HepG2 (cell line): ENCODE data around the gene SKI. TPM values are rescaled to one million over a fixed set of nuclear protein-coding genes. Genes with fewer than 3 reads are reported as not detected.

Experiments
- ATF4 ChIP-seq, 2 experiments: fragments of 450-650 bp in 1 of 2; sonication (generic) in 1 of 2; formaldehyde crosslinking; IDR thresholded peaks; 2 replicates each; pipeline versions ENCODE4 v1.5.0 to v1.8.0; 2020 to 2022; ENCODE audit warnings: mild to moderate bottlenecking in 1 of 2, missing genetic modification reagents in 1 of 2
- CHD4 ChIP-seq: fragments of 200-600 bp; sonication (generic); IDR thresholded peaks from 2 replicates; pipeline ENCODE4 v1.7.0; 2017; ENCODE audit warnings: mild to moderate bottlenecking, low read length, borderline replicate concordance
- DMTF1 ChIP-seq: sonication (generic); formaldehyde crosslinking; IDR thresholded peaks from 2 replicates; pipeline ENCODE4 v1.4.0; 2020; ENCODE audit warnings: mild to moderate bottlenecking, missing genetic modification reagents
- GMEB1 ChIP-seq: sonication (generic); formaldehyde crosslinking; IDR thresholded peaks from 2 replicates; pipeline ENCODE4 v1.5.1; 2020; ENCODE audit warnings: missing genetic modification reagents, mild to moderate bottlenecking, borderline replicate concordance
- KAT8 ChIP-seq: IDR thresholded peaks from 2 replicates; pipeline ENCODE4 v1.6.1; 2016; ENCODE audit warnings: missing genetic modification reagents, missing compliant biosample characterization
- KDM5B ChIP-seq: sonication (generic); formaldehyde crosslinking; IDR thresholded peaks from 2 replicates; pipeline ENCODE4 v1.4.0; 2020; ENCODE audit warnings: missing genetic modification reagents, mild to moderate bottlenecking, borderline replicate concordance
- MAX ChIP-seq: IDR thresholded peaks from 2 replicates; pipeline ENCODE4 v1.6.1; 2012; ENCODE audit warnings: inconsistent platforms
- MXD1 ChIP-seq: sonication (generic); formaldehyde crosslinking; IDR thresholded peaks from 2 replicates; pipeline ENCODE4 v1.4.0; 2020; ENCODE audit warnings: mild to moderate bottlenecking, missing genetic modification reagents
- NCOA1 ChIP-seq: sonication (generic); formaldehyde crosslinking; IDR thresholded peaks from 2 replicates; pipeline ENCODE4 v1.9.0; 2021; ENCODE audit warnings: missing genetic modification reagents
- SP140L ChIP-seq: sonication (generic); formaldehyde crosslinking; IDR thresholded peaks from 2 replicates; pipeline ENCODE4 v1.4.0; 2020; ENCODE audit warnings: missing genetic modification reagents, borderline replicate concordance
- SP5 ChIP-seq: IDR thresholded peaks from 2 replicates; pipeline ENCODE4 v1.6.1; 2016; ENCODE audit warnings: low read depth, borderline replicate concordance
- TBX2 ChIP-seq: sonication (generic); formaldehyde crosslinking; IDR thresholded peaks from 2 replicates; pipeline ENCODE4 v1.5.0; 2020; ENCODE audit warnings: missing genetic modification reagents, mild to moderate bottlenecking, borderline replicate concordance
- YEATS4 ChIP-seq: sonication (generic); formaldehyde crosslinking; IDR thresholded peaks from 2 replicates; pipeline ENCODE4 v1.4.0; 2020; ENCODE audit warnings: missing genetic modification reagents, borderline replicate concordance
- ZMYM2 ChIP-seq: sonication (generic); formaldehyde crosslinking; IDR thresholded peaks from 2 replicates; pipeline ENCODE4 v1.8.0; 2022; ENCODE audit warnings: mild to moderate bottlenecking, missing genetic modification reagents
- ZNF383 ChIP-seq: sonication (generic); formaldehyde crosslinking; IDR thresholded peaks from 2 replicates; pipeline ENCODE4 v1.4.0; 2020; ENCODE audit warnings: missing genetic modification reagents, mild to moderate bottlenecking, borderline replicate concordance
- ZNF552 ChIP-seq: sonication (generic); formaldehyde crosslinking; IDR thresholded peaks from 2 replicates; pipeline ENCODE4 v1.9.0; 2022; ENCODE audit warnings: missing genetic modification reagents, mild to moderate bottlenecking, borderline replicate concordance
- ZNF558 ChIP-seq: sonication (generic); formaldehyde crosslinking; IDR thresholded peaks from 2 replicates; pipeline ENCODE4 v1.9.0; 2022; ENCODE audit warnings: mild to moderate bottlenecking, missing genetic modification reagents, borderline replicate concordance
- ZNF644 ChIP-seq: IDR thresholded peaks from 2 replicates; pipeline ENCODE4 v1.6.1; 2016; ENCODE audit warnings: low read depth
- ZSCAN21 ChIP-seq: sonication (generic); formaldehyde crosslinking; IDR thresholded peaks from 2 replicates; pipeline ENCODE4 v1.8.0; 2022; ENCODE audit warnings: mild to moderate bottlenecking, missing genetic modification reagents, moderate library complexity, borderline replicate concordance
- ZSCAN25 ChIP-seq: sonication (generic); formaldehyde crosslinking; IDR thresholded peaks from 2 replicates; pipeline ENCODE4 v1.8.0; 2022; ENCODE audit warnings: mild to moderate bottlenecking, missing genetic modification reagents
- ZSCAN31 ChIP-seq: sonication (generic); formaldehyde crosslinking; IDR thresholded peaks from 2 replicates; pipeline ENCODE4 v1.5.0; 2020; ENCODE audit warnings: low read depth, mild to moderate bottlenecking, missing genetic modification reagents
- polyA plus RNA-seq, 8 experiments: library from polyadenylated mRNA; depleted of rRNA in 3 of 8; stranded (reverse) in 7 of 8; unstranded in 1 of 8; fragments of >200 nt; fragmentation: Illumina TruSeq in 4 of 8; extraction: Trizol in 4 of 8; gene quantifications; 2 replicates each; pipeline versions ENCODE4 v1.2.1 to v1.2.3, GENCODE V29; 2011 to 2016; ENCODE audit warnings: low read depth in 4 of 8, missing spikeins in 1 of 8, mixed read lengths in 1 of 8; ENCODE audit not compliant: insufficient read depth in 1 of 8
- total RNA-seq, 5 experiments: library from RNA; depleted of rRNA; stranded (reverse); fragments of >200 nt; fragmentation: Illumina TruSeq; extraction: Trizol; gene quantifications; 2 replicates each; pipeline ENCODE4 v1.2.3, GENCODE V29; 2016; ENCODE audit warnings: low read depth in 1 of 5

Gene SKI
- total and polyA plus RNA-seq, 2 of the 13 experiments (the other 11 are each of a cell fraction or from before 2014, with no cell fraction given), result 4.7 to 6.9 TPM

- TF ChIP-seq DMTF1, result no peak
- TF ChIP-seq GMEB1 (CRISPR knock-in tag), result no peak
- no peak for TF ChIP-seq CHD4
- no peak for TF ChIP-seq ZNF644 (CRISPR knock-in tag)
- peak; percentile 46; the same call in 1 of the 2 replicates for TF ChIP-seq SP5 (CRISPR knock-in tag)
- TF ChIP-seq ZSCAN25 (CRISPR knock-in tag), result peak; percentile 8; the same call in 1 of the 2 replicates
- 0 out of 2 replicates have a peak, but pooled peaks have one; percentile 9 for TF ChIP-seq MAX
- TF ChIP-seq NCOA1 (CRISPR knock-in tag), result no peak
- TF ChIP-seq ZMYM2 (CRISPR knock-in tag), result no peak
- TF ChIP-seq TBX2 (CRISPR knock-in tag), result peak; percentile 34; the same call in 1 of the 2 replicates
- no peak; the same call in 1 of the 2 replicates for TF ChIP-seq ZNF552 (CRISPR knock-in tag)
- no peak for TF ChIP-seq KAT8
- 0 out of 2 replicates have a peak, but pooled peaks have one; percentile 27 for TF ChIP-seq ZSCAN31 (CRISPR knock-in tag)
- no peak for TF ChIP-seq SP140L (CRISPR knock-in tag)
- peak; percentile 44; the same call in 1 of the 2 replicates for TF ChIP-seq ZSCAN21 (CRISPR knock-in tag)
- TF ChIP-seq YEATS4 (CRISPR knock-in tag), result no peak
- TF ChIP-seq ZNF558 (CRISPR knock-in tag), result 0 out of 2 replicates have a peak, but pooled peaks have one; percentile 30
- no peak for TF ChIP-seq MXD1 (CRISPR knock-in tag)
- TF ChIP-seq ATF4 (CRISPR knock-in tag; IDR thresholded peaks at IDR 0.05), result no peak
- TF ChIP-seq ZNF383, result no peak
- 0 out of 2 replicates have a peak, but pooled peaks have one; percentile 6 for TF ChIP-seq KDM5B
Measured at GRCh38 chr1:2317230-2318065, 89.3 kb downstream of the SKI start (continued).
